ENCODE data around the gene BORCS6. TPM values are rescaled to one million over a fixed set of nuclear protein-coding genes. Genes with fewer than 3 reads are reported as not detected.

Gene BORCS6
- total and polyA plus RNA-seq, 9 of the 15 experiments (the other 6 are each of a cell fraction or from before 2014, with no cell fraction given) = 0.01 to 7.4 (median 2.3) TPM

DNA sequence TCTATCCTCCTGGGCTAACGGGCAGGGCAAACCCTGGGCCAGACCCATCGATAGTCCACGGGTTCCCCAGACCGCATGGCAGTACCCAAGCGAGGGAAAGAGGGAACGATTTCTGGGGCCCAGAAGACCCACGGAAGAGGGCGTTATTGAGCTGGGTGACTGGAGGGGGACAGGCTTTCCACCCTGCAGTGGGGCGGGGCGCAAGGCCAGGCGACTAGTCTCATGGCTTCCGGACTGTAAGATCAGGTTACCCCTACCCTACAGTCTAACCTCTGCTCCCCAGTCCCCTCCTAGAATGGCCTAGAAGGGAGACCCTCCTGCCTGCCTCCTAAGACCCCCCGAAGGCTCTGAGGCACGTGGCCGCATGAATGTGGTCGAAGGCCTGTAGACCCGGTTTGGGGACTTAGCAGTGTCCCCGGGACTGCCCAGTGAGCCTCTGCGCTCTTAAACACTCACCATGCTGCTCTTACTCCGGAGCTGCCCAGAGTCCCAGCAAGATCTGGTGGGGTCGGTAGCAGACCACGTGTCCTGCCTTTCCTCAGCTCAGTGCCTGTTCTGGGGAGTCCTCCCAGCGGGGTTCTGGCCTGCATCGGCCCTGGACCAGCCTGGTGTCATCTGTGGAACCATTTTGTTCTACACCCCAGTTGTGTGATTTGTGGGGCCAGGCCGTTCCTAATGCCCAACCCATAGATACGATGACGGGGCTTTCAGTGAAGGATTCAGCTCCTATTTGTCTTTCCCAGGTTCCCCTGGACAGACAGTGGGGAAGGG is 33.6 kb upstream of the BORCS6 start (continued):
- TF ChIP-seq, protein P1, sequence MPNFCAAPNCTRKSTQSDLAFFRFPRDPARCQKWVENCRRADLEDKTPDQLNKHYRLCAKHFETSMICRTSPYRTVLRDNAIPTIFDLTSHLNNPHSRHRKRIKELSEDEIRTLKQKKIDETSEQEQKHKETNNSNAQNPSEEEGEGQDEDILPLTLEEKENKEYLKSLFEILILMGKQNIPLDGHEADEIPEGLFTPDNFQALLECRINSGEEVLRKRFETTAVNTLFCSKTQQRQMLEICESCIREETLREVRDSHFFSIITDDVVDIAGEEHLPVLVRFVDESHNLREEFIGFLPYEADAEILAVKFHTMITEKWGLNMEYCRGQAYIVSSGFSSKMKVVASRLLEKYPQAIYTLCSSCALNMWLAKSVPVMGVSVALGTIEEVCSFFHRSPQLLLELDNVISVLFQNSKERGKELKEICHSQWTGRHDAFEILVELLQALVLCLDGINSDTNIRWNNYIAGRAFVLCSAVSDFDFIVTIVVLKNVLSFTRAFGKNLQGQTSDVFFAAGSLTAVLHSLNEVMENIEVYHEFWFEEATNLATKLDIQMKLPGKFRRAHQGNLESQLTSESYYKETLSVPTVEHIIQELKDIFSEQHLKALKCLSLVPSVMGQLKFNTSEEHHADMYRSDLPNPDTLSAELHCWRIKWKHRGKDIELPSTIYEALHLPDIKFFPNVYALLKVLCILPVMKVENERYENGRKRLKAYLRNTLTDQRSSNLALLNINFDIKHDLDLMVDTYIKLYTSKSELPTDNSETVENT (CRISPR knock-in tag; IDR thresholded peaks at IDR 0.05) = no peak
- TF ChIP-seq ILK (tag; IDR thresholded peaks at IDR 0.05; ENCODE audit: borderline replicate concordance, low read depth) (no peak), NFXL1 (CRISPR knock-in tag; IDR thresholded peaks at IDR 0.05) (no peak), ESRRB (CRISPR knock-in tag; IDR thresholded peaks at IDR 0.05; ENCODE audit: borderline replicate concordance) (no peak), PTRF (tag; IDR thresholded peaks at IDR 0.05) (no peak), ZNF134 (CRISPR knock-in tag; conservative IDR thresholded peaks at IDR 0.05) (0 out of 2 replicates have a peak, but pooled peaks have one; percentile 18), NFRKB (IDR thresholded peaks at IDR 0.05; ENCODE audit: low read depth) (peak; percentile 58; the same call in 1 of the 2 replicates), POU5F1 (IDR thresholded peaks at IDR 0.05; ENCODE audit: borderline replicate concordance, low read depth, low read length, partially characterized antibody) (no peak), CHD1 (IDR thresholded peaks at IDR 0.05; ENCODE audit: low read length) (no peak), ZFX (CRISPR knock-in tag; IDR thresholded peaks at IDR 0.05) (peak; percentile 63), WHSC1 (IDR thresholded peaks at IDR 0.05; ENCODE audit: low read length) (no peak), SIN3A (IDR thresholded peaks at IDR 0.05; ENCODE audit: borderline replicate concordance in 2 of 2, control insufficient read depth in 1 of 2, low read depth in 2 of 2, low read length in 2 of 2) (0 out of 4 replicates have a peak, but pooled peaks of 1 of the 2 experiments have one; percentile 48), ZNF699 (CRISPR knock-in tag; IDR thresholded peaks at IDR 0.05; ENCODE audit: insufficient replicate concordance) (no peak), SNRNP70 (optimal IDR thresholded peaks at IDR 0.05; ENCODE audit: low read depth, low read length) (no peak), MEF2A (IDR thresholded peaks at IDR 0.05; ENCODE audit: control insufficient read depth, low read depth, low read length) (no peak)
- TF ChIP-seq, protein P2, sequence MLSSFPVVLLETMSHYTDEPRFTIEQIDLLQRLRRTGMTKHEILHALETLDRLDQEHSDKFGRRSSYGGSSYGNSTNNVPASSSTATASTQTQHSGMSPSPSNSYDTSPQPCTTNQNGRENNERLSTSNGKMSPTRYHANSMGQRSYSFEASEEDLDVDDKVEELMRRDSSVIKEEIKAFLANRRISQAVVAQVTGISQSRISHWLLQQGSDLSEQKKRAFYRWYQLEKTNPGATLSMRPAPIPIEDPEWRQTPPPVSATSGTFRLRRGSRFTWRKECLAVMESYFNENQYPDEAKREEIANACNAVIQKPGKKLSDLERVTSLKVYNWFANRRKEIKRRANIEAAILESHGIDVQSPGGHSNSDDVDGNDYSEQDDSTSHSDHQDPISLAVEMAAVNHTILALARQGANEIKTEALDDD (IDR thresholded peaks at IDR 0.05) = peak; percentile 92
- TF ChIP-seq, protein P3, sequence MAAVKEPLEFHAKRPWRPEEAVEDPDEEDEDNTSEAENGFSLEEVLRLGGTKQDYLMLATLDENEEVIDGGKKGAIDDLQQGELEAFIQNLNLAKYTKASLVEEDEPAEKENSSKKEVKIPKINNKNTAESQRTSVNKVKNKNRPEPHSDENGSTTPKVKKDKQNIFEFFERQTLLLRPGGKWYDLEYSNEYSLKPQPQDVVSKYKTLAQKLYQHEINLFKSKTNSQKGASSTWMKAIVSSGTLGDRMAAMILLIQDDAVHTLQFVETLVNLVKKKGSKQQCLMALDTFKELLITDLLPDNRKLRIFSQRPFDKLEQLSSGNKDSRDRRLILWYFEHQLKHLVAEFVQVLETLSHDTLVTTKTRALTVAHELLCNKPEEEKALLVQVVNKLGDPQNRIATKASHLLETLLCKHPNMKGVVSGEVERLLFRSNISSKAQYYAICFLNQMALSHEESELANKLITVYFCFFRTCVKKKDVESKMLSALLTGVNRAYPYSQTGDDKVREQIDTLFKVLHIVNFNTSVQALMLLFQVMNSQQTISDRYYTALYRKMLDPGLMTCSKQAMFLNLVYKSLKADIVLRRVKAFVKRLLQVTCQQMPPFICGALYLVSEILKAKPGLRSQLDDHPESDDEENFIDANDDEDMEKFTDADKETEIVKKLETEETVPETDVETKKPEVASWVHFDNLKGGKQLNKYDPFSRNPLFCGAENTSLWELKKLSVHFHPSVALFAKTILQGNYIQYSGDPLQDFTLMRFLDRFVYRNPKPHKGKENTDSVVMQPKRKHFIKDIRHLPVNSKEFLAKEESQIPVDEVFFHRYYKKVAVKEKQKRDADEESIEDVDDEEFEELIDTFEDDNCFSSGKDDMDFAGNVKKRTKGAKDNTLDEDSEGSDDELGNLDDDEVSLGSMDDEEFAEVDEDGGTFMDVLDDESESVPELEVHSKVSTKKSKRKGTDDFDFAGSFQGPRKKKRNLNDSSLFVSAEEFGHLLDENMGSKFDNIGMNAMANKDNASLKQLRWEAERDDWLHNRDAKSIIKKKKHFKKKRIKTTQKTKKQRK (IDR thresholded peaks at IDR 0.05; ENCODE audit: borderline replicate concordance, low read depth, low read length) = no peak
- TF ChIP-seq, protein P4, sequence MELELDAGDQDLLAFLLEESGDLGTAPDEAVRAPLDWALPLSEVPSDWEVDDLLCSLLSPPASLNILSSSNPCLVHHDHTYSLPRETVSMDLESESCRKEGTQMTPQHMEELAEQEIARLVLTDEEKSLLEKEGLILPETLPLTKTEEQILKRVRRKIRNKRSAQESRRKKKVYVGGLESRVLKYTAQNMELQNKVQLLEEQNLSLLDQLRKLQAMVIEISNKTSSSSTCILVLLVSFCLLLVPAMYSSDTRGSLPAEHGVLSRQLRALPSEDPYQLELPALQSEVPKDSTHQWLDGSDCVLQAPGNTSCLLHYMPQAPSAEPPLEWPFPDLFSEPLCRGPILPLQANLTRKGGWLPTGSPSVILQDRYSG (tag; conservative IDR thresholded peaks at IDR 0.05; ENCODE audit: low read depth) = peak; percentile 77
- TF ChIP-seq, protein P5, sequence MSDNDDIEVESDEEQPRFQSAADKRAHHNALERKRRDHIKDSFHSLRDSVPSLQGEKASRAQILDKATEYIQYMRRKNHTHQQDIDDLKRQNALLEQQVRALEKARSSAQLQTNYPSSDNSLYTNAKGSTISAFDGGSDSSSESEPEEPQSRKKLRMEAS (CRISPR knock-in tag; IDR thresholded peaks at IDR 0.05) = peak; percentile 72
